Breast epithelium (tissue), 4 donors: ENCODE results near the gene BDKRB2. TPM values are rescaled to one million over a fixed set of nuclear protein-coding genes. Genes with fewer than 3 reads are reported as not detected.

Source experiments
- DNase-seq, 2 donors: peaks; one replicate each; pipeline ENCODE4 v3.0.0-alpha.2; 2019; ENCODE audit warnings: low spot score in 2 of 2
- H3K27ac ChIP-seq, 2 donors: fragments of 200-600 bp; sonication (generic) in 1 of 2; one replicate each; pipeline ENCODE4 v1.5.1; 2016 to 2019; ENCODE audit warnings: mild to moderate bottlenecking in 1 of 2
- H3K27me3 ChIP-seq, 2 donors: fragments of 200-600 bp; sonication (generic) in 1 of 2; one replicate each; pipeline versions ENCODE4 v1.5.1 to v1.6.0; 2017 to 2019; ENCODE audit warnings: control low read depth in 1 of 2, mild to moderate bottlenecking in 1 of 2
- H3K36me3 ChIP-seq: fragments of 200-600 bp; one replicate; pipeline ENCODE4 v1.5.1; 2019
- H3K4me1 ChIP-seq, 2 donors: fragments of 200-600 bp; sonication (generic); one replicate each; pipeline ENCODE4 v1.5.1; 2016 to 2019; ENCODE audit warnings: control low read depth in 1 of 2
- H3K4me3 ChIP-seq, 3 donors: fragments of 200-600 bp; sonication (generic); 1 replicate in 2 of 3; 2 replicates in 1 of 3; pipeline ENCODE4 v1.5.1; 2016 to 2019; ENCODE audit warnings: mild to moderate bottlenecking in 3 of 3, moderate library complexity in 2 of 3
- H3K9me3 ChIP-seq, 2 donors: fragments of 200-600 bp; sonication (generic) in 1 of 2; one replicate each; pipeline ENCODE4 v1.5.1; 2016 to 2019; ENCODE audit warnings: control low read depth in 1 of 2
- POLR2A ChIP-seq: fragments of 450-650 bp; IDR thresholded peaks from one replicate; pipeline ENCODE4 v1.6.1; 2016; ENCODE audit warnings: antibody characterized with exemption, mild to moderate bottlenecking, moderate library complexity
- POLR2AphosphoS5 ChIP-seq, 3 donors: sonication (generic); formaldehyde crosslinking; IDR thresholded peaks; one replicate each; pipeline ENCODE4 v1.6.1; 2017; ENCODE audit warnings: antibody characterized with exemption in 3 of 3
- intact Hi-C: fragments of 100-400 bp; cut with DNase I; formaldehyde crosslinking; loops from one replicate; pipeline ENCODE4 v1.15.1; 2023; ENCODE audit warnings: low total_unique reads
- total RNA-seq, 3 donors: library from RNA; depleted of rRNA; stranded (reverse); fragments of >200 nt; gene quantifications; one replicate each; pipeline ENCODE4 v1.1.0, GENCODE V29; 2016
- TF ChIP-seq, protein P1 (sequence below), 3 donors: fragments of 450-650 bp; IDR thresholded peaks; one replicate each; pipeline ENCODE4 v1.5.1; 2016 to 2017; ENCODE audit warnings: antibody characterized with exemption in 3 of 3, mild to moderate bottlenecking in 3 of 3, moderate library complexity in 3 of 3

BDKRB2 gene
- total RNA-seq, 3 donors from 2014 or later = 1.1 to 5.6 (median 4.2) TPM

DNA sequence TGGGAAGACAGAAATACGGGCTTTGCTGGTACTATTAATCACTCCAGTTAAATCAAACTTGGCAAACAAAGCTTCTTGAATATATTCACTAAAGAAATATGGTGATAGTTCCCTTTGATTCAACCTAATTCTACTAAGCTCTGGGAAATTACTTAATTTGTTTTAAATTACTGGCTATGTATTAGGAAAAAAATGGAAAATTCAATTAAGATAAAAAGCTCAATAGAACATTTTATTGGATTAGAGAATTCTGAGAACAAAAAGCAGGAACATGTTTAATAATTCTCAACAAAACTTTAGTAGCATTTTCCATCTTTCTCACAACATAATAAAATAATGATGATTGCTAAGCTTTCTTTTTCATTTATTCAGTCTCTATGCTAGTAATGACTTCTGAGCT, 81.6 kb downstream of the BDKRB2 start:
- intact Hi-C loops = loop anchor here (5.0 kb wide), 1 partner anchor 1844 kb away; no protein-coding TSS in a partner anchor
- Histone ChIP-seq H3K4me1 (no peaks in the 10 kb centered on the region), H3K27me3 (no peaks in the 10 kb centered on the region), H3K27ac (no peak overlapping the region), H3K4me3 (no peak overlapping the region), H3K9me3 (no peaks in the 10 kb centered on the region), H3K36me3 (no peaks in the 10 kb centered on the region)
- TF ChIP-seq, protein P1, sequence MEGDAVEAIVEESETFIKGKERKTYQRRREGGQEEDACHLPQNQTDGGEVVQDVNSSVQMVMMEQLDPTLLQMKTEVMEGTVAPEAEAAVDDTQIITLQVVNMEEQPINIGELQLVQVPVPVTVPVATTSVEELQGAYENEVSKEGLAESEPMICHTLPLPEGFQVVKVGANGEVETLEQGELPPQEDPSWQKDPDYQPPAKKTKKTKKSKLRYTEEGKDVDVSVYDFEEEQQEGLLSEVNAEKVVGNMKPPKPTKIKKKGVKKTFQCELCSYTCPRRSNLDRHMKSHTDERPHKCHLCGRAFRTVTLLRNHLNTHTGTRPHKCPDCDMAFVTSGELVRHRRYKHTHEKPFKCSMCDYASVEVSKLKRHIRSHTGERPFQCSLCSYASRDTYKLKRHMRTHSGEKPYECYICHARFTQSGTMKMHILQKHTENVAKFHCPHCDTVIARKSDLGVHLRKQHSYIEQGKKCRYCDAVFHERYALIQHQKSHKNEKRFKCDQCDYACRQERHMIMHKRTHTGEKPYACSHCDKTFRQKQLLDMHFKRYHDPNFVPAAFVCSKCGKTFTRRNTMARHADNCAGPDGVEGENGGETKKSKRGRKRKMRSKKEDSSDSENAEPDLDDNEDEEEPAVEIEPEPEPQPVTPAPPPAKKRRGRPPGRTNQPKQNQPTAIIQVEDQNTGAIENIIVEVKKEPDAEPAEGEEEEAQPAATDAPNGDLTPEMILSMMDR (IDR thresholded peaks at IDR 0.05) = no peak
- TF ChIP-seq POLR2AphosphoS5 (IDR thresholded peaks at IDR 0.05) (no peak), POLR2A (no peak)
- DNase-seq = no peak

DNA sequence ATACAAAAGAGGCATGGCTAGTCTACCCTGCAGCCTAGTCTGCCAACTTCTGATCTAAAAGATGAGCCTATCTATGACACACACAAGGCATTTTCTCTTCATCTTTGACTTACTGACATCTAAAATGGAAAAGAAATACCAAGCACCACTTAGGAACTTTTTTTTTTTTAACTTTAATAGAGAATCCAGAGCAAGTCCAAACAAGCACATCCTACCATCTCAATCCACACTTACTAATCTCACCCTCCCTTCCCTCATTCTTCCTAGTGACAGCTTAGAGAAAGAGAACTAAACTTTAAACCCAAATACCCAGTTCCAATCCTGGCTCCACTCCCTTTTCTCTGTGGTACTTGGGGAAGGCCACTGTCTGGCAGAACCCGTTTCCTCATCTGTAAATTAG, 83.2 kb downstream of the BDKRB2 start:
- no peak overlapping the region for H3K27ac ChIP-seq
- intact Hi-C loops = loop anchor here (5.0 kb wide), 1 partner anchor 1846 kb away; no protein-coding TSS in a partner anchor
- no peaks in the 10 kb centered on the region for H3K9me3 ChIP-seq
- H3K27me3 ChIP-seq = no peaks in the 10 kb centered on the region
- no peak overlapping the region for H3K4me3 ChIP-seq
- no peak for TF ChIP-seq POLR2AphosphoS5 (IDR thresholded peaks at IDR 0.05)
- no peak for TF ChIP-seq POLR2A
- TF ChIP-seq, protein P1 (IDR thresholded peaks at IDR 0.05) = no peak
- no peak for DNase-seq
- H3K4me1 ChIP-seq = no peaks in the 10 kb centered on the region
- H3K36me3 ChIP-seq = no peaks in the 10 kb centered on the region

Other genes with a start within 250 kb of the BDKRB2 start
- 10 to 100 TPM in 2 of 3 donors, 1 to 10 TPM in 1; 6.6 to 13.3 (median 10.8) TPM for gene C14orf132, start 165.5 kb upstream of the BDKRB2 start, total RNA-seq
- 1 to 10 TPM in 1 of 3 donors, not detected in 2; 5.9 TPM for gene BDKRB1, start 51.4 kb downstream of the BDKRB2 start, total RNA-seq
- gene ATG2B, start 158.5 kb downstream of the BDKRB2 start, total RNA-seq = 10 to 100 TPM; 23.7 to 51.4 (median 42.0) TPM
- 10 to 100 TPM in 2 of 3 donors, 1 to 10 TPM in 1; 9.8 to 23.3 (median 14.4) TPM for gene GSKIP, start 158.7 kb downstream of the BDKRB2 start, total RNA-seq
- 10 to 100 TPM in 1 of 3 donors, 1 to 10 TPM in 1, under 1 TPM in 1; 0.96 to 10.5 (median 4.5) TPM for gene AK7, start 187.3 kb downstream of the BDKRB2 start, total RNA-seq